Measurements from ENCODE around the gene ALK. TPM values are rescaled to one million over a fixed set of nuclear protein-coding genes. Genes with fewer than 3 reads are reported as not detected.

Gene ALK
- total RNA-seq, 1 donor from 2014 or later, result 0.52 TPM

DNA sequence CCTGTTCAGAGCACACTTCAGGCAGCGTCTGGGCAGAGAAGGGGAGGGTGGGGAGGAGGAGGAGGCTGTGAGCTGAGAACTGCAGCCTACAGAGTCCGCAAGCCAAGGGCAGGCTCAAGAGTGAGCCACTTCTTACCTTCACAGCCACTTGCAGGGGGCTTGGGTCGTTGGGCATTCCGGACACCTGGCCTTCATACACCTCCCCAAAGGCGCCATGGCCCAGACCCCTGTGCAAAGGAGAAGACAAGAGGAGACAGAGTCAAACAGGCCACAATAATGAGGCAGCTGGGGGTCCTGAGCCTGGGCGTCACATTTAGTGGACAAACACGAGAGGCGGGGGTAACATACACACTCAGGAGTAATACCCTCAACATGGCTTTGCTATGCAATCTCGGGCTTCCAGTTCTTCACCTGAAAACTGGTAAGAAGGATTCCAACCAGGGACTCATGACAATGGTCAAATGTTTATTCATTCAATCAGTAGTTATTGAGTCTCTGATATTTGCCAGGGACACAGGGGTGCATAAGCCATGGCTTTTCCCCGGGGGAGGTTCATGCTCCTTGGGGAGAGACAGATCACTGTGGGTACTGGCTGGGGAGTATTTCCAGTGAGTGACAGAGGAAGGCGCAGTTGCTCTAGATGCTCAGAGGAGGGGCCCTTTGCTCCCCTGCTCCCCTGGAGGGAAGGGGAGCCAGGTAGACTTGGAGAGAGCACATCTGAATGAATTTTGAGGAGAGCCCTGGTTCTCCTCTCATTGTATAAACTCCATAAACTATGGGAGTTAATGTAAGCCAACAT lies 698.8 kb downstream of the ALK start:
- Histone ChIP-seq H3K4me3 (ENCODE audit: low read length in 3 of 3) (no peak overlapping the region), H3K4me1 (ENCODE audit: control insufficient read depth in 3 of 3, insufficient read depth in 3 of 3, low read length in 3 of 3) (peaks cover 5 to 8% (median 5%) of the 10 kb centered on the region in 3 donors), H3K9ac (ENCODE audit: low read depth in 1 of 3, low read length in 3 of 3) (no peak overlapping the region), H3K27me3 (ENCODE audit: control insufficient read depth in 3 of 3, insufficient read depth in 3 of 3, low read length in 3 of 3) (peaks cover 22 to 45% (median 25%) of the 10 kb centered on the region in 3 donors), H3K9me3 (ENCODE audit: control insufficient read depth in 3 of 3, low read length in 3 of 3) (no peaks in the 10 kb centered on the region), H3K36me3 (ENCODE audit: control insufficient read depth in 3 of 3, insufficient read depth in 3 of 3, low read length in 3 of 3) (no peaks in the 10 kb centered on the region), H3K27ac (ENCODE audit: low read depth, low read length) (no peak overlapping the region)

GRCh38 chr2:29220506-29221270 lies 700.7 kb downstream of the ALK start:
- Histone ChIP-seq H3K9me3 (ENCODE audit: control insufficient read depth in 3 of 3, low read length in 3 of 3) (no peaks in the 10 kb centered on the region), H3K4me3 (ENCODE audit: low read length in 3 of 3) (no peak overlapping the region), H3K4me1 (ENCODE audit: control insufficient read depth in 3 of 3, insufficient read depth in 3 of 3, low read length in 3 of 3) (peaks cover 5 to 8% (median 5%) of the 10 kb centered on the region in 3 donors), H3K27ac (ENCODE audit: low read depth, low read length) (no peak overlapping the region), H3K27me3 (ENCODE audit: control insufficient read depth in 3 of 3, insufficient read depth in 3 of 3, low read length in 3 of 3) (peaks cover 9 to 40% (median 14%) of the 10 kb centered on the region in 3 donors), H3K9ac (ENCODE audit: low read depth in 1 of 3, low read length in 3 of 3) (no peak overlapping the region), H3K36me3 (ENCODE audit: control insufficient read depth in 3 of 3, insufficient read depth in 3 of 3, low read length in 3 of 3) (no peaks in the 10 kb centered on the region)

DNA sequence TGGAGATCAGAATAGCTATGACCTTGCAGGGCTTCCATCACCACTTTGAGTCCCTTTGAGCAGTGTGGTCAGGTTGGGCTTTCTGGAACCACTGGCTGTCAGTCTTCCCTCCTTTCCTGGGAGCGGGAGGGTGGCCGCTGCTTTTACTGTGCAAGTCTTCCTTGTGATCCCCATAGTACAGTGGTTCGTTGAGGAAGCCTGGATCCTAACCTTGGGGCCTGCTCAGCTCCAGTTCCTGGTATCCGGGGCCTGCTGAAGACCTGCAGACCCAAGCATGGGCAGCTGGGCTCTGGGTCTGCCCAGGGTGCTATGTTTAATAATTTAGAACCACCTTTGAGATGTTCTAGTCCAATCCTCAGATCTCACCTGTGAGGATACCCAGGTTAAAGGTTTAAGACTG lies 702.0 kb downstream of the ALK start:
- Histone ChIP-seq H3K4me3 (ENCODE audit: low read length in 3 of 3) (no peak overlapping the region), H3K27me3 (ENCODE audit: control insufficient read depth in 3 of 3, insufficient read depth in 3 of 3, low read length in 3 of 3) (peaks cover 0 to 31% (median 16%) of the 10 kb centered on the region in 3 donors), H3K4me1 (ENCODE audit: control insufficient read depth in 3 of 3, insufficient read depth in 3 of 3, low read length in 3 of 3) (peaks cover 0 to 3% (median under 1%) of the 10 kb centered on the region in 3 donors), H3K9ac (ENCODE audit: low read depth in 1 of 3, low read length in 3 of 3) (no peak overlapping the region), H3K9me3 (ENCODE audit: control insufficient read depth in 3 of 3, low read length in 3 of 3) (no peaks in the 10 kb centered on the region), H3K27ac (ENCODE audit: low read depth, low read length) (no peak overlapping the region), H3K36me3 (ENCODE audit: control insufficient read depth in 3 of 3, insufficient read depth in 3 of 3, low read length in 3 of 3) (no peaks in the 10 kb centered on the region)

GRCh38 chr2:29218550-29219125 lies 702.7 kb downstream of the ALK start:
- H3K9me3 ChIP-seq (ENCODE audit: control insufficient read depth in 3 of 3, low read length in 3 of 3), result no peaks in the 10 kb centered on the region
- H3K27me3 ChIP-seq (ENCODE audit: control insufficient read depth in 3 of 3, insufficient read depth in 3 of 3, low read length in 3 of 3), result peaks cover 0 to 35% (median 16%) of the 10 kb centered on the region in 3 donors
- no peak overlapping the region for H3K4me3 ChIP-seq (ENCODE audit: low read length in 3 of 3)
- no peaks in the 10 kb centered on the region for H3K36me3 ChIP-seq (ENCODE audit: control insufficient read depth in 3 of 3, insufficient read depth in 3 of 3, low read length in 3 of 3)
- H3K4me1 ChIP-seq (ENCODE audit: control insufficient read depth in 3 of 3, insufficient read depth in 3 of 3, low read length in 3 of 3), result no peaks in the 10 kb centered on the region
- no peak overlapping the region for H3K9ac ChIP-seq (ENCODE audit: low read depth in 1 of 3, low read length in 3 of 3)
- H3K27ac ChIP-seq (ENCODE audit: low read depth, low read length), result no peak overlapping the region

DNA sequence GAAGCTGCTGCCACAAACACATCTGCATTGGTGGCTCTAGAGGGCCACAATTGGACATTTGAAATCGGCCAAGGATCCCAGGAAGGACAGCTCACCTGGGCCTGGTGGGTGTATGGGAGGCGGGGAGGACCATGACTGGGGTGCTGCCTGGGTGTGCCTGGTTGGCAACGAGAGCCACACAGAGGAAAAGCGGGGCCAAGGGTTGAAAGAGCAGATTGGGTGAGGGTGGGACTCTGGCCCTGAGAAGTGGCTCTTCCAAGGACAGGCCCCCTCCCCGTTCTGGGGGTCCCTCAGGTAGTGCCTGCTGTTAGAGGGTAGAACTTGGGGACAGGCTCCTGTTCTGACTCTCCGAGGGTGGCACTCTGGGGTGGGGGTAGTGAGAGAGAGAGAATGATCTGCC lies 703.3 kb downstream of the ALK start:
- Histone ChIP-seq H3K4me1 (ENCODE audit: control insufficient read depth in 3 of 3, insufficient read depth in 3 of 3, low read length in 3 of 3) (no peaks in the 10 kb centered on the region), H3K4me3 (ENCODE audit: low read length in 3 of 3) (no peak overlapping the region), H3K27me3 (ENCODE audit: control insufficient read depth in 3 of 3, insufficient read depth in 3 of 3, low read length in 3 of 3) (peaks cover 0 to 36% (median 16%) of the 10 kb centered on the region in 3 donors), H3K9ac (ENCODE audit: low read depth in 1 of 3, low read length in 3 of 3) (no peak overlapping the region), H3K9me3 (ENCODE audit: control insufficient read depth in 3 of 3, low read length in 3 of 3) (no peaks in the 10 kb centered on the region), H3K36me3 (ENCODE audit: control insufficient read depth in 3 of 3, insufficient read depth in 3 of 3, low read length in 3 of 3) (no peaks in the 10 kb centered on the region), H3K27ac (ENCODE audit: low read depth, low read length) (no peak overlapping the region)

GRCh38 chr2:29216609-29216909 lies 704.8 kb downstream of the ALK start:
- Histone ChIP-seq H3K4me1 (ENCODE audit: control insufficient read depth in 3 of 3, insufficient read depth in 3 of 3, low read length in 3 of 3) (no peaks in the 10 kb centered on the region), H3K4me3 (ENCODE audit: low read length in 3 of 3) (no peak overlapping the region), H3K27me3 (ENCODE audit: control insufficient read depth in 3 of 3, insufficient read depth in 3 of 3, low read length in 3 of 3) (peaks cover 0 to 27% (median 16%) of the 10 kb centered on the region in 3 donors), H3K9ac (ENCODE audit: low read depth in 1 of 3, low read length in 3 of 3) (no peak overlapping the region), H3K36me3 (ENCODE audit: control insufficient read depth in 3 of 3, insufficient read depth in 3 of 3, low read length in 3 of 3) (no peaks in the 10 kb centered on the region), H3K9me3 (ENCODE audit: control insufficient read depth in 3 of 3, low read length in 3 of 3) (no peaks in the 10 kb centered on the region), H3K27ac (ENCODE audit: low read depth, low read length) (no peak overlapping the region)

GRCh38 chr2:29215739-29216608 lies 705.4 kb downstream of the ALK start:
- H3K9me3 ChIP-seq (ENCODE audit: control insufficient read depth in 3 of 3, low read length in 3 of 3), result no peaks in the 10 kb centered on the region
- no peak overlapping the region for H3K9ac ChIP-seq (ENCODE audit: low read depth in 1 of 3, low read length in 3 of 3)
- H3K27ac ChIP-seq (ENCODE audit: low read depth, low read length), result no peak overlapping the region
- H3K4me1 ChIP-seq (ENCODE audit: control insufficient read depth in 3 of 3, insufficient read depth in 3 of 3, low read length in 3 of 3), result no peaks in the 10 kb centered on the region
- H3K27me3 ChIP-seq (ENCODE audit: control insufficient read depth in 3 of 3, insufficient read depth in 3 of 3, low read length in 3 of 3), result peaks cover 0 to 25% (median 16%) of the 10 kb centered on the region in 3 donors
- H3K36me3 ChIP-seq (ENCODE audit: control insufficient read depth in 3 of 3, insufficient read depth in 3 of 3, low read length in 3 of 3), result no peaks in the 10 kb centered on the region
- H3K4me3 ChIP-seq (ENCODE audit: low read length in 3 of 3), result no peak overlapping the region

DNA sequence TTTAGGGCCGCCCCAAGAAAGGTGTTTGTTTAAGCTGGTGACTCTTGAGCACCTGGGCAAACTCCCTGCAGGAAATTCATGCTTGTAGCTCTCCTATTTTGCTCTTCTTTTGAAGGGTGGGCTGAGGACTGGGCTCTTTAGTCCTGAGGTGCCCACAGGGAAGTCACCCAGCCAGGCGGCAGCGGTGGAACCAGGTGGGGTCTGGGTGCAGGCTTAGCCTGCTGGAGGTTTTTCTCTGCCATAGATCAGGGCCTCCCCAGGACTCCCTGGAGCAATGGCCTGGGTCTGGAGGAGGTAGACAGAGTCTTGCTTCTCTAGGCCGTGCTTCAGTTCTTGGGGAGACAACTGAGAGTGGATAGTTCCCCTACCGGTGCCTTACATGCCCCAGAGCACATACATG lies 706.3 kb downstream of the ALK start:
- no peaks in the 10 kb centered on the region for H3K9me3 ChIP-seq (ENCODE audit: control insufficient read depth in 3 of 3, low read length in 3 of 3)
- no peaks in the 10 kb centered on the region for H3K36me3 ChIP-seq (ENCODE audit: control insufficient read depth in 3 of 3, insufficient read depth in 3 of 3, low read length in 3 of 3)
- H3K4me3 ChIP-seq (ENCODE audit: low read length in 3 of 3), result no peak overlapping the region
- H3K27ac ChIP-seq (ENCODE audit: low read depth, low read length), result no peak overlapping the region
- H3K27me3 ChIP-seq (ENCODE audit: control insufficient read depth in 3 of 3, insufficient read depth in 3 of 3, low read length in 3 of 3), result peaks cover 0 to 25% (median 13%) of the 10 kb centered on the region in 3 donors
- H3K4me1 ChIP-seq (ENCODE audit: control insufficient read depth in 3 of 3, insufficient read depth in 3 of 3, low read length in 3 of 3), result no peaks in the 10 kb centered on the region
- no peak overlapping the region for H3K9ac ChIP-seq (ENCODE audit: low read depth in 1 of 3, low read length in 3 of 3)

GRCh38 chr2:29213888-29214291 lies 707.5 kb downstream of the ALK start:
- Histone ChIP-seq H3K27me3 (ENCODE audit: control insufficient read depth in 3 of 3, insufficient read depth in 3 of 3, low read length in 3 of 3) (peaks cover 0 to 22% (median 9%) of the 10 kb centered on the region in 3 donors), H3K4me1 (ENCODE audit: control insufficient read depth in 3 of 3, insufficient read depth in 3 of 3, low read length in 3 of 3) (no peaks in the 10 kb centered on the region), H3K36me3 (ENCODE audit: control insufficient read depth in 3 of 3, insufficient read depth in 3 of 3, low read length in 3 of 3) (no peaks in the 10 kb centered on the region), H3K4me3 (ENCODE audit: low read length in 3 of 3) (no peak overlapping the region), H3K27ac (ENCODE audit: low read depth, low read length) (no peak overlapping the region), H3K9me3 (ENCODE audit: control insufficient read depth in 3 of 3, low read length in 3 of 3) (no peaks in the 10 kb centered on the region), H3K9ac (ENCODE audit: low read depth in 1 of 3, low read length in 3 of 3) (no peak overlapping the region)

Data from skeletal muscle tissue (tissue), 4 donors.